Measurements from ENCODE around the gene ARSI. TPM values are rescaled to one million over a fixed set of nuclear protein-coding genes. Genes with fewer than 3 reads are reported as not detected.

ARSI gene
- polyA plus RNA-seq, 2 of the 4 experiments (the other 2 are of a cell fraction) = 2.9 to 22.0 TPM

- no peak for DNase-seq (ENCODE audit: low read depth in 1 of 2, low spot score in 1 of 2)
- peaks cover 15% of the 10 kb centered on the region; the same call in 2 of the 3 replicates for H3K4me1 ChIP-seq
- peak in 1 of 2 experiments; percentile 13; a peak in 1 of 6 replicates for ATAC-seq
- FAIRE-seq = no peak
- H3K4me3 ChIP-seq = no peak overlapping the region
- no peak for TF ChIP-seq GATA3 (IDR thresholded peaks at IDR 0.05; ENCODE audit: borderline replicate concordance)
- no peak for TF ChIP-seq MAZ (IDR thresholded peaks at IDR 0.05; ENCODE audit: borderline replicate concordance, low read depth, low read length)
- TF ChIP-seq REST (IDR thresholded peaks at IDR 0.05) = peak; percentile 63; the same call in 1 of the 2 replicates
- TF ChIP-seq RARB (CRISPR knock-in tag; IDR thresholded peaks at IDR 0.05) = no peak
- no peak for TF ChIP-seq RFX5 (IDR thresholded peaks at IDR 0.05)
- ChIA-PET CTCF (interaction anchor here (0.6 to 8.2 kb wide), 25 partner anchors 10 to 168 kb away, joined by 3 to 155 read pairs (median 5); partner anchors contain the start of genes ARSI and TCOF1), POLR2A (interaction anchor here (0.7 kb wide), 1 partner anchor 271 kb away, joined by 6 read pairs; no protein-coding TSS in a partner anchor)
- H3K9me3 ChIP-seq = no peaks in the 10 kb centered on the region
- 95% methylated on average over 5 of the region's 5 CpGs for WGBS (ENCODE audit: missing lambda C conversion rate)
- no peak overlapping the region for H3K4me2 ChIP-seq
- no peak overlapping the region for H3K27ac ChIP-seq
These were observed 30.8 kb downstream of the ARSI start for GRCh38 chr5:150271923-150272322.

GRCh38 chr5:150271296-150271692 is 31.4 kb downstream of the ARSI start:
- no peak for FAIRE-seq
- WGBS (ENCODE audit: missing lambda C conversion rate) = 92% methylated on average over 8 of the region's 8 CpGs
- H3K4me1 ChIP-seq = peaks cover 20% of the 10 kb centered on the region; the same call in 2 of the 3 replicates
- ATAC-seq = peak in 1 of 2 experiments; percentile 7; a peak in 1 of 6 replicates
- no peak overlapping the region for H3K4me2 ChIP-seq
- no peak overlapping the region for H3K4me3 ChIP-seq
- H3K9me3 ChIP-seq = no peaks in the 10 kb centered on the region
- POLR2A ChIA-PET = no interaction called here
- peak overlapping the region in 1 of 2 experiments; percentile 65; a peak in 3 of 6 replicates for H3K27ac ChIP-seq
- TF ChIP-seq MAX (IDR thresholded peaks at IDR 0.05) (0 out of 2 replicates have a peak, but pooled peaks have one; percentile 0), BHLHE40 (IDR thresholded peaks at IDR 0.05; ENCODE audit: low read depth, low read length) (no peak)
- CTCF ChIA-PET = interaction anchor here (1.5 to 8.2 kb wide), 5 partner anchors 17 to 162 kb away, joined by 4 to 155 read pairs (median 9); partner anchors contain the start of gene TCOF1
- DNase-seq (ENCODE audit: low read depth in 1 of 2, low spot score in 1 of 2) = no peak

GRCh38 chr5:150270541-150271295 is 32.0 kb downstream of the ARSI start:
- WGBS (ENCODE audit: missing lambda C conversion rate) = 53% methylated on average over 12 of the region's 12 CpGs
- H3K4me2 ChIP-seq = 0 out of 3 replicates have a peak overlapping the region, but pooled peaks have one; percentile 13
- no peak for DNase-seq (ENCODE audit: low read depth in 1 of 2, low spot score in 1 of 2)
- H3K4me3 ChIP-seq = no peak overlapping the region
- ATAC-seq = no peak
- no peak for FAIRE-seq
- no peaks in the 10 kb centered on the region for H3K9me3 ChIP-seq
- ChIA-PET POLR2A (no interaction called here), CTCF (interaction anchor here (0.5 to 8.2 kb wide), 6 partner anchors 49 to 163 kb away, joined by 3 to 155 read pairs (median 6); no protein-coding TSS in a partner anchor)
- peaks cover 20% of the 10 kb centered on the region; the same call in 2 of the 3 replicates for H3K4me1 ChIP-seq
- TF ChIP-seq MAX (IDR thresholded peaks at IDR 0.05) = 0 out of 2 replicates have a peak, but pooled peaks have one; percentile 19
- TF ChIP-seq ZFP36 (IDR thresholded peaks at IDR 0.05; ENCODE audit: borderline replicate concordance, partially characterized antibody) = peak; percentile 54
- TF ChIP-seq ZSCAN20 (CRISPR knock-in tag; IDR thresholded peaks at IDR 0.05) = no peak
- TF ChIP-seq E2F6 (IDR thresholded peaks at IDR 0.05; ENCODE audit: borderline replicate concordance, low read depth) = no peak
- TF ChIP-seq HMGXB4 (CRISPR knock-in tag; IDR thresholded peaks at IDR 0.05; ENCODE audit: borderline replicate concordance) = no peak
- TF ChIP-seq MYC (IDR thresholded peaks at IDR 0.05; ENCODE audit: borderline replicate concordance, low read length) = no peak
- H3K27ac ChIP-seq = peak overlapping the region in 1 of 2 experiments; percentile 65; a peak in 3 of 6 replicates
